ENCODE data around the gene DPYSL5.

DPYSL5 gene

DNA sequence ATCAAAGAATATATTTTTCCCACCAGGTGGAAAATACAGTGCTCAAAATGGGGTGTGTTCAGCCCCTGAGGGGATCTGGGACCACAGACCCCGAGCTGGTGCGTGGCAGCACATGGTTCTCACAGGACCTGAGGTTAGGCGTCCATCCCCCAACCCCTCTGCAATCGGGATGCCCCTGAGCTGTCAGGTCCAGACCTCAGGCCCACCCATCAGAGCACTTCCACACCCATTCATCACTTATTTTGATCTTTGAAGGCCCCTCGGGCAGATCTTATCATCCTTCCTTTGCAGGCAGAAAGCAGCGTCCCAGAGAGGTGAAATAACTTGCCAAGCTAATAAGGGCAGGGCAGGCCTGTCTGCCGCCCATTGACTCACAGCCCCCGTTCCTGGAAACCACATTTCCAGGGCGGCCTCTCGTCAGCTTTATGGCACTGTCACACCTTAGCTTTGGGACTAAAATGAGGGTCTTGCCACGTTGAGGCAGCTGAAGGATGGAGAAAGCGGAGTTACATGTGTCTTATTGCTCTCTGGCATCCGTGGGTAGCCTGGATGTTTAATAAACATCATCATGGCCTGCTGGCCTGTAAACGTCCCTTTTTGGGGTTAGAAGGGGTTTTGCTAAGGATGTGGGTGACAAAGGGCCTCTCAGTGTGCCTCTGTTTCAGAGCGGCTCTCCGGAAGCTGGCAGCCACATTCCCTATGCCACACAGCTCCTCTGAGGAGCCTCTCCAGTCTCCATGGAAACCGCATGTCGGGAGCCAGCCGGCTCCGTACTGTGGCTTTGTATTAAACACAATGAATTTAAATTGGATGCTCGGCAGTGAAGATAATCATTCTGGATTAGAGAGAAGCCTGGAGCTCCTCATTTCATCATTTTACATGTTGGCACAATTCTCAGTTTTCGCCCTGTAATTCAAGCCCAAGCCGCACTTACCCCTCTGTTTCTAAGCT lies 64.3 kb downstream of the DPYSL5 start:
- no peaks in the 10 kb centered on the region for H3K36me3 ChIP-seq (ENCODE audit: insufficient read depth, low read length)
- H3K79me2 ChIP-seq (ENCODE audit: insufficient read depth, low read length): no peaks in the 10 kb centered on the region
- TF ChIP-seq EZH2phosphoT487 (IDR thresholded peaks at IDR 0.05; ENCODE audit: borderline replicate concordance): no peak
- no peak for TF ChIP-seq CTCF (conservative IDR thresholded peaks at IDR 0.05; ENCODE audit: low read length)
- H4K20me1 ChIP-seq (ENCODE audit: insufficient read depth, low read length, poor library complexity, severe bottlenecking): no peaks in the 10 kb centered on the region
- H3K9ac ChIP-seq (ENCODE audit: low read depth, low read length, poor library complexity, severe bottlenecking): no peak overlapping the region
- H3K4me2 ChIP-seq (ENCODE audit: low read depth, low read length, poor library complexity, severe bottlenecking): no peak overlapping the region
- H3K4me1 ChIP-seq (ENCODE audit: insufficient read depth, low read length, poor library complexity, severe bottlenecking): no peaks in the 10 kb centered on the region
- no peaks in the 10 kb centered on the region for H3K9me2 ChIP-seq (replicated peaks; ENCODE audit: low read depth, low read length)
- H3K27me3 ChIP-seq (ENCODE audit: insufficient read depth, low read length, poor library complexity, severe bottlenecking): no peaks in the 10 kb centered on the region
- H2AFZ ChIP-seq (ENCODE audit: low read length): no peak overlapping the region
- no peaks in the 10 kb centered on the region for H3F3A ChIP-seq (ENCODE audit: low read depth)
- H3K4me3 ChIP-seq (ENCODE audit: low read length, poor library complexity, severe bottlenecking): no peak overlapping the region
- H3K9me3 ChIP-seq (ENCODE audit: insufficient read depth, low read depth, low read length): no peaks in the 10 kb centered on the region

GRCh38 chr2:26913606-26913998 lies 65.7 kb downstream of the DPYSL5 start:
- H3K4me1 ChIP-seq (ENCODE audit: insufficient read depth, low read length, poor library complexity, severe bottlenecking): no peaks in the 10 kb centered on the region

DNA sequence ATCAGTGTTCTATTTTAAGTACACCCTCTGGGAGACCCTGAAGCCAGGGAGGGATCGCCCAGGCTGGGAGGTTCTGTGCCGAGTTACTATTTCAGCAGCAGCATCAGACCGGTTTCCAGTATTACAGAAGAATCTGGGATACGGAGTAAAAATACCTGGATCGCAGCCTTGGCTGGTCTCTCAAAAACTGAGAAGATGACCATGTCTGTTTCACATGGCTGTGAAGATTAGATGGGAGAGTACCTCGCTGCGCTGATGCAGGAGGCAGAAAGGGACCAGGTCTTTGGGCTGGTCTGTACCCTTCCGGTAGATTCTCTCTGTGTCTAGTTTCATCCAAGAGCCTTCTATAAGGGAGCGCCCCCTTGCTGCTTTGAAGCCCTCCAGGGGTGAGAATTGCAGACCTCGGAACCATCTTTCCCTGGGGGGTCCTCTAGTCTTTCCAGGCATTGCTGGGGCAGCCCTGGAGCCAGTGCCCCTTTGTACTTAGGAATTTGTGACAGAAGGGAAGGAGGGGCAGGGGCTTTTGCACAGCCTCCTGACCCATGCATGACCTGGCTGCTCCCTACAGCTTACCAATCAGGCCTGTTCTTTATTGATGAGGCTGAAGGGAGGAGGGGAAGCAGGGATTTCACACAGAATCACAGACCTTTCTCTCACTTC lies 66.2 kb downstream of the DPYSL5 start:
- H2AFZ ChIP-seq (ENCODE audit: low read length): no peak overlapping the region; the same call in 1 of the 2 replicates

More at GRCh38 chr2:26913606-26913998, 65.7 kb downstream of the DPYSL5 start:
- Histone ChIP-seq H4K20me1 (ENCODE audit: insufficient read depth, low read length, poor library complexity, severe bottlenecking) (no peaks in the 10 kb centered on the region), H3K9ac (ENCODE audit: low read depth, low read length, poor library complexity, severe bottlenecking) (no peak overlapping the region), H3K36me3 (ENCODE audit: insufficient read depth, low read length) (no peaks in the 10 kb centered on the region), H3K4me2 (ENCODE audit: low read depth, low read length, poor library complexity, severe bottlenecking) (no peak overlapping the region), H3K27me3 (ENCODE audit: insufficient read depth, low read length, poor library complexity, severe bottlenecking) (no peaks in the 10 kb centered on the region), H3K4me3 (ENCODE audit: low read length, poor library complexity, severe bottlenecking) (no peak overlapping the region), H3K9me3 (ENCODE audit: insufficient read depth, low read depth, low read length) (no peaks in the 10 kb centered on the region), H2AFZ (ENCODE audit: low read length) (no peak overlapping the region), H3F3A (ENCODE audit: low read depth) (no peaks in the 10 kb centered on the region), H3K79me2 (ENCODE audit: insufficient read depth, low read length) (no peaks in the 10 kb centered on the region), H3K9me2 (replicated peaks; ENCODE audit: low read depth, low read length) (no peaks in the 10 kb centered on the region)
- TF ChIP-seq EZH2phosphoT487 (IDR thresholded peaks at IDR 0.05; ENCODE audit: borderline replicate concordance) (no peak), CTCF (conservative IDR thresholded peaks at IDR 0.05; ENCODE audit: low read length) (no peak)

More for the DNA sequence above, 66.2 kb downstream of the DPYSL5 start:
- no peaks in the 10 kb centered on the region for H3K9me3 ChIP-seq (ENCODE audit: insufficient read depth, low read depth, low read length)
- H3K27me3 ChIP-seq (ENCODE audit: insufficient read depth, low read length, poor library complexity, severe bottlenecking): no peaks in the 10 kb centered on the region
- no peak overlapping the region for H3K4me2 ChIP-seq (ENCODE audit: low read depth, low read length, poor library complexity, severe bottlenecking)
- H3K79me2 ChIP-seq (ENCODE audit: insufficient read depth, low read length): no peaks in the 10 kb centered on the region
- H4K20me1 ChIP-seq (ENCODE audit: insufficient read depth, low read length, poor library complexity, severe bottlenecking): no peaks in the 10 kb centered on the region
- H3K36me3 ChIP-seq (ENCODE audit: insufficient read depth, low read length): no peaks in the 10 kb centered on the region
- H3F3A ChIP-seq (ENCODE audit: low read depth): no peaks in the 10 kb centered on the region
- no peak for TF ChIP-seq EZH2phosphoT487 (IDR thresholded peaks at IDR 0.05; ENCODE audit: borderline replicate concordance)
- TF ChIP-seq CTCF (conservative IDR thresholded peaks at IDR 0.05; ENCODE audit: low read length): no peak
- H3K9me2 ChIP-seq (replicated peaks; ENCODE audit: low read depth, low read length): no peaks in the 10 kb centered on the region
- no peak overlapping the region for H3K9ac ChIP-seq (ENCODE audit: low read depth, low read length, poor library complexity, severe bottlenecking)
- no peak overlapping the region for H3K4me3 ChIP-seq (ENCODE audit: low read length, poor library complexity, severe bottlenecking)
- H3K4me1 ChIP-seq (ENCODE audit: insufficient read depth, low read length, poor library complexity, severe bottlenecking): no peaks in the 10 kb centered on the region
